Psoas muscle (tissue), 8 donors: ENCODE results near the gene PPP2R1A. TPM values are rescaled to one million over a fixed set of nuclear protein-coding genes. Genes with fewer than 3 reads are reported as not detected.

Experiments used
- ATAC-seq, 4 donors: fragments of 200-7000 bp; cut with Tn5 transposase; one replicate each; pipeline ENCODE4 v1.9.1; 2020; ENCODE audit warnings: moderate library complexity in 3 of 4, mild to moderate bottlenecking in 2 of 4
- DNase-seq, 2 donors: peaks; one replicate each; pipeline ENCODE4 v3.0.0-alpha.2; 2020
- H3K27ac ChIP-seq: fragments of 200-600 bp; one replicate; pipeline ENCODE4 v1.8.0; 2022
- H3K27me3 ChIP-seq, 3 donors: fragments of 200-600 bp in 1 of 3; one replicate each; pipeline versions ENCODE4 v1.6.1 to v1.8.0; 2013 to 2022; ENCODE audit warnings: low read length in 2 of 3, mild to moderate bottlenecking in 2 of 3, moderate library complexity in 1 of 3; ENCODE audit not compliant: insufficient read depth in 3 of 3
- H3K36me3 ChIP-seq, 2 donors: fragments of 200-600 bp in 1 of 2; one replicate each; pipeline versions ENCODE4 v1.6.1 to v1.8.0; 2013 to 2022; ENCODE audit warnings: low read depth in 1 of 2, mild to moderate bottlenecking in 1 of 2, moderate library complexity in 1 of 2; ENCODE audit not compliant: insufficient read depth in 1 of 2
- H3K4me1 ChIP-seq: fragments of 200-600 bp; one replicate; pipeline ENCODE4 v1.8.0; 2022
- H3K4me3 ChIP-seq: fragments of 200-600 bp; one replicate; pipeline ENCODE4 v1.8.0; 2022; ENCODE audit warnings: mild to moderate bottlenecking
- H3K9me3 ChIP-seq: fragments of 200-600 bp; one replicate; pipeline ENCODE4 v1.8.0; 2022
- WGBS, 3 donors: extraction: QIAGEN DNeasy Blood & Tissue Kit; methylation state at CpG; one replicate each; pipeline versions ENCODE4 v1.1.6 to v1.1.7; 2013; 5-methylcytosine and 5-hydroxymethylcytosine counted together
- intact Hi-C, 2 donors: fragments of 100-400 bp; cut with DNase I; formaldehyde crosslinking; loops; one replicate each; pipeline versions ENCODE4 v1.11.0 to v1.14.2; 2022
- long read RNA-seq, 2 donors: library from polyadenylated mRNA; unstranded; transcript quantifications; one replicate each; pipeline ENCODE4 v2.0.0, GENCODE V29; 2021
- polyA plus RNA-seq, 3 donors: library from polyadenylated mRNA; stranded (reverse); fragments of 200-250 nt; gene quantifications; one replicate each; pipeline ENCODE4 v1.2.3, GENCODE V29; 2013
- total RNA-seq, 4 donors: library from RNA; stranded (reverse); fragmentation: NEBNext Ultra II Directional in 2 of 4; extraction: Animal tissue kit (Norgen Biotek cat#: 25700) in 2 of 4; gene quantifications; one replicate each; pipeline versions ENCODE4 v1.2.1 to v1.2.4, GENCODE V29; 2021 to 2023
- TF ChIP-seq, protein P1 (sequence below): fragments of 200-600 bp; IDR thresholded peaks from one replicate; pipeline ENCODE4 v1.8.0; 2022; ENCODE audit warnings: antibody characterized with exemption
- donor health status: healthy with polysubstance abuse.
- donor health status: DM: no; HTN: no; CAD: no; lungs with moderate emphysema.
- donor health status: Bipolar disorder and iron deficiency.
- donor health status: healthy.
- donor health status: DM: yes; HTN: yes; CAD: no.
- donor health status: DM: no; HTN: no; CAD: no.
- donor health status: DM: no; HTN: no; CAD: no.
- donor health status: DM: yes; HTN: yes; CAD: no.

The PPP2R1A gene
- total RNA-seq (100 to 1,000 TPM; 182 to 340 (median 268) TPM), polyA plus RNA-seq (100 to 1,000 TPM; 127 to 400 (median 139) TPM)
- long read RNA-seq, donor 1, full-length matches to known transcripts, result 230 of 321 reads
- long read RNA-seq, donor 1, partial matches to known transcripts, result 84 of 321 reads
- long read RNA-seq, donor 1, other reads (novel, unspliced or antisense), result 7 of 321 reads
- long read RNA-seq, donor 2, full-length matches to known transcripts, result 627 of 770 reads
- long read RNA-seq, donor 2, partial matches to known transcripts, result 121 of 770 reads
- long read RNA-seq, donor 2, other reads (novel, unspliced or antisense), result 22 of 770 reads

DNA sequence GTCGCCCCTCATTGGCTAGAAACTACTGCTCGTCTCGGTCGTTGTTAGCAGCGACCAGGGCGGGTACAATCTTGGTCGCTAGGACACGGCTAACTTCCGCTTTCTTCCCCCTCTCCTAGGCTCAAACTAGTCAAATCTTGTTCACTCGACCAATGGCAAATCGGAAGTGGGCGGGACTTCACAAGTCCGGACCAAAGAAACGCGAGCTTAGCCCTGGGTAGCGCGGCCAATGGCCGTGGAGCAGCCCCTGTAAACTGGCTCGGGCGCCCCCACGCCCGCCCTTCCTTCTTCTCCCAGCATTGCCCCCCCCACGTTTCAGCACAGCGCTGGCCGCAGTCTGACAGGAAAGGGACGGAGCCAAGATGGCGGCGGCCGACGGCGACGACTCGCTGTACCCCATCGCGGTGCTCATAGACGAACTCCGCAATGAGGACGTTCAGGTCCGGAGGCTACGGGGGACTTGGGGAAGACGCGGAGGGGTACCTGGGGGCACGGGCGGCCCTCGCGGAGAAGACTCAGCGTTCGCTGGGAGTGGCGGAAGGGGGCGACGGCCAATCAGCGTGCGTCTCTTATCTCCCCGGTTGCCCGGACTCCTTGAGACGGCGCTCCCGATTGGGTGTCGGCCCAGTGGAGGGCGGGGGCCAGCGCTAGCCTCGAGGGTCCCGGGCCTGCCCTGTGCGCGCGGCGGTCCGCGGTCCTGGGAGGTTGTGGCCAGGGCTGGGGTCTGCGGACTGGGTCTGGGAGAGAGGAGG lies at the start of gene PPP2R1A:
TSS of gene PPP2R1A (plus strand) at position 318 of the 752 bp plus-strand sequence. CDS start at position 363, 45 bp downstream.
- no peaks in the 10 kb centered on the region for H3K27me3 ChIP-seq
- H3K27ac ChIP-seq, result peak within 1 kb of the TSS; percentile 98
- TF ChIP-seq, protein P1, sequence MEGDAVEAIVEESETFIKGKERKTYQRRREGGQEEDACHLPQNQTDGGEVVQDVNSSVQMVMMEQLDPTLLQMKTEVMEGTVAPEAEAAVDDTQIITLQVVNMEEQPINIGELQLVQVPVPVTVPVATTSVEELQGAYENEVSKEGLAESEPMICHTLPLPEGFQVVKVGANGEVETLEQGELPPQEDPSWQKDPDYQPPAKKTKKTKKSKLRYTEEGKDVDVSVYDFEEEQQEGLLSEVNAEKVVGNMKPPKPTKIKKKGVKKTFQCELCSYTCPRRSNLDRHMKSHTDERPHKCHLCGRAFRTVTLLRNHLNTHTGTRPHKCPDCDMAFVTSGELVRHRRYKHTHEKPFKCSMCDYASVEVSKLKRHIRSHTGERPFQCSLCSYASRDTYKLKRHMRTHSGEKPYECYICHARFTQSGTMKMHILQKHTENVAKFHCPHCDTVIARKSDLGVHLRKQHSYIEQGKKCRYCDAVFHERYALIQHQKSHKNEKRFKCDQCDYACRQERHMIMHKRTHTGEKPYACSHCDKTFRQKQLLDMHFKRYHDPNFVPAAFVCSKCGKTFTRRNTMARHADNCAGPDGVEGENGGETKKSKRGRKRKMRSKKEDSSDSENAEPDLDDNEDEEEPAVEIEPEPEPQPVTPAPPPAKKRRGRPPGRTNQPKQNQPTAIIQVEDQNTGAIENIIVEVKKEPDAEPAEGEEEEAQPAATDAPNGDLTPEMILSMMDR, result no peak
- peak; percentile 87 to 93 (median 90) for ATAC-seq
- peak; percentile 100 for DNase-seq
- peak within 1 kb of the TSS; percentile 97 for H3K4me3 ChIP-seq
- peaks cover 49% of the 10 kb centered on the region for H3K4me1 ChIP-seq
- WGBS, 3 donors, result 0% methylated on average over 58 to 70 of the region's 70 CpGs
- peaks cover 2 to 16% of the 10 kb centered on the region in 2 donors for H3K36me3 ChIP-seq
- no peaks in the 10 kb centered on the region for H3K9me3 ChIP-seq
- intact Hi-C loops, result loop anchor here (1.0 to 10.0 kb wide), 3 partner anchors 9 to 48 kb away; no protein-coding TSS in a partner anchor

DNA sequence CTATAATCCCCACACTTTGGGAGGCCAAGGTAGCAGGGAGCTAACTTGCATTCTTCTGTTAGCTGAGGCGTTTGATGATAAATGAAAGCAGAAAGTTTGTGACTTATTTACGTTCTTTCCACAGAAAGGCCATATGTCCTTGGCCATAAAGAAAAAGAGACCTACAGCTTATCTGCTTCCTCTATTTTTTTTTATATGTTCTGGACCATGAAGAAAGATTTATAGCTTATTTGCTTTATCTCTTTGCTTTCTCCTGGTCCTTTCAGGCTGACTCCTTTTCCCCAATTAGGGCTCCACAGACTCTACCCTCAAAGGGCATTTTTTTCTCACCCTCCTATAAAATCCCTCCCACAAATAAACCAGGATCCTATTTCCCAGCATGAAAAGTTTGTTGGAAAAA lies 48.6 kb upstream of the PPP2R1A start:
- TF ChIP-seq, protein P1, result no peak
- Histone ChIP-seq H3K4me3 (no peak overlapping the region), H3K27ac (no peak overlapping the region), H3K27me3 (no peaks in the 10 kb centered on the region), H3K4me1 (peaks cover 17% of the 10 kb centered on the region), H3K36me3 (no peaks in the 10 kb centered on the region), H3K9me3 (peaks cover 4% of the 10 kb centered on the region)
- WGBS, 3 donors, result 79 to 83% (median 83%) methylated on average over 2 of the region's 2 CpGs
- ATAC-seq (no peak), DNase-seq (no peak)
- intact Hi-C loops, result loop anchor here (2.0 to 5.0 kb wide), 2 partner anchors 30 to 46 kb away; partner anchors contain the start of gene ZNF836 (in 2 of the 2)

DNA sequence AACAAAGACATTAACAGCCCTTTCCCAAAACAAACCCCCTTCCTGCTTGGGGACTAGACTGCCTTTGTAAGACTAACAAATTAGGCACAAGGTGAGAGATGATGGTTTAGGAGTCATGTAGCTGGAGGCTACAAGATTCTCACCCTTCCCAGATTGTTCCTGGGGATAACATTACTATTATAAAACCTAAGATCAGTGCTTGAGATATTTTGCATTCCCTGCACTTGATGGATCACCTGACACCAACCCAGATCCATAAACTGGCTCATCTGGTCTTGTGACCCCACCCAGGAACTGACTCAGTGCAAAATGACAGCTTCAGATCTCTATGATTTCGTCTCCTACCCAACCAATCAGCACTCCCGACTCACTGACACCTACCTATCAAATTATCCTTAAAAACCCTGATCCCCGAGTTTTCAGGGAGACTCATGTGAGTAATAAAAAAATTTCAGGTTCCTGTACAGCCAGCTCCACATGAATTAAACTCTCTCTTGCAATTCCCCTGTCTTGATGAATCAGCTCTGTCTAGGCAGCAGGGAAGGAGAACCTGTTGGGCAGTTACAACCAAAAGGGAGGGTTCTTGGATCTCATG lies 47.8 kb upstream of the PPP2R1A start:
- Histone ChIP-seq H3K4me1 (peaks cover 17% of the 10 kb centered on the region), H3K9me3 (peaks cover 4% of the 10 kb centered on the region), H3K27ac (no peak overlapping the region), H3K36me3 (no peaks in the 10 kb centered on the region), H3K4me3 (no peak overlapping the region), H3K27me3 (no peaks in the 10 kb centered on the region)
- intact Hi-C loops, result loop anchor here (5.0 kb wide), 1 partner anchor 45 kb away; no protein-coding TSS in a partner anchor
- 83 to 92% (median 86%) methylated on average over 3 of the region's 3 CpGs for WGBS, 3 donors
- DNase-seq, result no peak
- ATAC-seq, result no peak
- TF ChIP-seq, protein P1, result no peak

DNA sequence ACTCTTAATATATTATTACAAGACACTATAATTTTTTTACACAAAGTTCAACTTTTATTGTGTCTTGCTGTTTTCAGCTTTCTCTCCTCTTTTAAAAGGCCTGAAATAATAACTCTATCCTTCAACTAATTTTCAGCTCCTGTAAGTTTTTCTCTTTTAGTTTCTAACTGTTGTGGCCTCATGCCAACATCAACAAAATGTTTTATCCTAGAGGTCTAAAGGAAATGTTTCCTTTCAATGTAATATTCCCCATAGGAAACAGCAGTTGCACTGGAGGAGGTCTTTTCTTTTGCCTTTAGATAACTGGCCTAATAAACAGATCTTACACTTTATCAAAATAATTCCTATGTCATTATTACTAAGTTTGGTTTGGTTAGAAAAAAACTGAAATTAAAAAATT lies 41.6 kb upstream of the PPP2R1A start:
- Histone ChIP-seq H3K4me1 (no peaks in the 10 kb centered on the region), H3K4me3 (no peak overlapping the region), H3K9me3 (peaks cover 23% of the 10 kb centered on the region), H3K27ac (no peak overlapping the region), H3K36me3 (no peaks in the 10 kb centered on the region), H3K27me3 (no peaks in the 10 kb centered on the region)
- no peak for DNase-seq
- ATAC-seq, result no peak
- TF ChIP-seq, protein P1, result no peak
- intact Hi-C loops, result no loop called here
